ENCODE results near the gene MORN1.

GRCh38 chr1:2429780-2430591 is 38.6 kb upstream of the MORN1 start:
- TF ChIP-seq CTCF (IDR thresholded peaks at IDR 0.05; ENCODE audit: low read length) = peak; percentile 37
- TF ChIP-seq EZH2 (optimal IDR thresholded peaks at IDR 0.05; ENCODE audit: low read depth, low read length) = no peak

Data from MM.1S (cell line).